GM12878 (cell line): ENCODE measurements around the gene SPDYE3. TPM values are rescaled to one million over a fixed set of nuclear protein-coding genes. Genes with fewer than 3 reads are reported as not detected.
A peak's percentile ranks its signal among the peaks of the same experiment; 100 is the strongest.

Experiments
- ATAC-seq: fragments of 200-7000 bp; cut with Tn5 transposase; 3 replicates; pipeline ENCODE4 v1.9.1; 2020; ENCODE audit warnings: mild to moderate bottlenecking, moderate library complexity
- BruUV-seq: library from RNA; stranded (reverse); fragments of 400-500 nt; replicated peaks from 2 replicates; lab custom pipeline; 2021; lab: Mats Ljungman, UMichigan
- CTCF ChIA-PET: fragments of 300-600 bp; sonication (Branson Sonifier 250); formaldehyde crosslinking; extraction: SDS; loops from one replicate; lab custom pipeline; 2021; ENCODE audit warnings: inconsistent platforms; lab: Yijun Ruan, JAX
- POLR2A ChIA-PET: fragments of 350-600 bp; formaldehyde crosslinking; extraction: SDS; loops from one replicate; lab custom pipeline; 2021; ENCODE audit warnings: inconsistent platforms; lab: Charles Lee
- RAD21 ChIA-PET: fragments of 300-600 bp; sonication (Branson Sonifier 250); formaldehyde crosslinking; loops from one replicate; lab custom pipeline; 2023; ENCODE audit warnings: antibody characterized with exemption; ENCODE audit not compliant: unreplicated experiment; lab: Charles Lee
- SMC1A ChIA-PET: fragments of 300-600 bp; sonication (Branson Sonifier 250); formaldehyde crosslinking; loops from one replicate; lab custom pipeline; 2023; ENCODE audit not compliant: unreplicated experiment, uncharacterized antibody; lab: Charles Lee
- DNase-seq: peaks from one replicate; pipeline ENCODE4 v3.0.0-alpha.2; 2011; ENCODE audit warnings: low read depth, low spot score
- FAIRE-seq: peaks from 3 replicates; lab custom pipeline; 2011; peaks lifted over from hg19 to GRCh38; lab: Jason Lieb, UNC
- H2AFZ ChIP-seq: 2 replicates; pipeline ENCODE4 v1.6.0; 2011; ENCODE audit warnings: low read depth, low read length, control low read depth; ENCODE audit not compliant: control insufficient read depth
- H3K27ac ChIP-seq: 2 replicates; pipeline ENCODE4 v1.5.1; 2011; ENCODE audit warnings: control low read depth; ENCODE audit not compliant: control insufficient read depth, insufficient read depth
- H3K27me3 ChIP-seq, 2 experiments: replicated peaks in 1 of 2; 2 replicates each; pipeline versions ENCODE4 v1.6.0 to v1.6.1; 2011; ENCODE audit warnings: low read length in 1 of 2; ENCODE audit not compliant: control insufficient read depth in 2 of 2, insufficient read depth in 2 of 2
- H3K36me3 ChIP-seq, 2 experiments: 2 replicates each; pipeline ENCODE4 v1.5.1; 2011; ENCODE audit warnings: low read length in 1 of 2; ENCODE audit not compliant: control insufficient read depth in 2 of 2, insufficient read depth in 2 of 2
- H3K4me1 ChIP-seq: 2 replicates; pipeline ENCODE4 v1.6.1; 2011; ENCODE audit warnings: mild to moderate bottlenecking, low read length, moderate library complexity, mixed read lengths; ENCODE audit not compliant: control insufficient read depth, insufficient read depth
- H3K4me2 ChIP-seq: 2 replicates; pipeline ENCODE4 v1.6.0; 2011; ENCODE audit warnings: control low read depth; ENCODE audit not compliant: control insufficient read depth, insufficient read depth
- H3K4me3 ChIP-seq: fragments of 200-600 bp; sonication (generic); 2 replicates; pipeline ENCODE4 v1.5.1; 2016
- H3K79me2 ChIP-seq: 2 replicates; pipeline ENCODE4 v1.6.0; 2011; ENCODE audit warnings: low read length; ENCODE audit not compliant: control insufficient read depth, insufficient read depth
- H3K9ac ChIP-seq: 2 replicates; pipeline ENCODE4 v1.8.0; 2011; ENCODE audit warnings: low read length, control low read depth, mixed read lengths; ENCODE audit not compliant: control insufficient read depth, insufficient read depth
- H3K9me3 ChIP-seq: replicated peaks from 3 replicates; pipeline ENCODE4 v1.5.1; 2011; ENCODE audit warnings: mild to moderate bottlenecking, low read length; ENCODE audit not compliant: control insufficient read depth, insufficient read depth
- H4K20me1 ChIP-seq: 2 replicates; pipeline ENCODE4 v1.6.0; 2011; ENCODE audit not compliant: control insufficient read depth, insufficient read depth
- ASH2L ChIP-seq: fragments of 300-600, 200-600 bp; sonication (generic); IDR thresholded peaks from 2 replicates; pipeline ENCODE4 v1.6.1; 2017; ENCODE audit warnings: low read depth, mild to moderate bottlenecking, borderline replicate concordance
- BACH1 ChIP-seq: fragments of 450-650 bp; IDR thresholded peaks from 2 replicates; pipeline ENCODE4 v1.6.1; 2017; ENCODE audit warnings: mild to moderate bottlenecking, borderline replicate concordance
- BHLHE40 ChIP-seq, 2 experiments: fragments of 450-650 bp in 1 of 2; IDR thresholded peaks; 2 replicates each; pipeline ENCODE4 v1.6.1; 2011 to 2017; ENCODE audit warnings: low read depth in 2 of 2, borderline replicate concordance in 1 of 2, improper control_type of control experiment in 1 of 2, low read length in 1 of 2, mild to moderate bottlenecking in 1 of 2
- E2F8 ChIP-seq: fragments of 450-650 bp; IDR thresholded peaks from 2 replicates; pipeline ENCODE4 v1.6.1; 2018; ENCODE audit warnings: mild to moderate bottlenecking, low read depth, moderate library complexity; ENCODE audit not compliant: partially characterized antibody
- ETV6 ChIP-seq, 2 experiments: fragments of 450-650 bp in 1 of 2; IDR thresholded peaks in 1 of 2; conservative IDR thresholded peaks in 1 of 2; 2 replicates each; pipeline ENCODE4 v1.6.1; 2014; ENCODE audit warnings: antibody characterized with exemption in 1 of 2, borderline replicate concordance in 1 of 2, low read depth in 1 of 2, mild to moderate bottlenecking in 1 of 2, moderate library complexity in 1 of 2
- HCFC1 ChIP-seq: fragments of 150-350 bp; IDR thresholded peaks from 2 replicates; pipeline ENCODE4 v1.6.1; 2014; ENCODE audit warnings: low read length
- HSF1 ChIP-seq: fragments of 150-350 bp; IDR thresholded peaks from 2 replicates; pipeline ENCODE4 v1.6.1; 2014; ENCODE audit warnings: mild to moderate bottlenecking, low read depth, low read length
- JUNB ChIP-seq: IDR thresholded peaks from 2 replicates; pipeline ENCODE4 v1.6.1; 2016; ENCODE audit warnings: antibody characterized with exemption, mild to moderate bottlenecking
- MEF2B ChIP-seq: fragments of 450-650 bp; IDR thresholded peaks from 2 replicates; pipeline ENCODE4 v1.6.1; 2018; ENCODE audit warnings: mild to moderate bottlenecking, moderate library complexity; ENCODE audit not compliant: partially characterized antibody, poor library complexity, severe bottlenecking
- MLLT1 ChIP-seq: fragments of 450-650 bp; IDR thresholded peaks from 2 replicates; pipeline ENCODE4 v1.6.1; 2016; ENCODE audit warnings: mild to moderate bottlenecking
- NR2C1 ChIP-seq: fragments of 450-650 bp; IDR thresholded peaks from 2 replicates; pipeline ENCODE4 v1.6.1; 2017; ENCODE audit warnings: antibody characterized with exemption, mild to moderate bottlenecking, moderate library complexity
- RELB ChIP-seq: fragments of 450-650 bp; IDR thresholded peaks from 2 replicates; pipeline ENCODE4 v1.6.1; 2017; ENCODE audit warnings: low read depth, mild to moderate bottlenecking, moderate library complexity
- SMAD1 ChIP-seq: fragments of 450-650 bp; IDR thresholded peaks from 2 replicates; pipeline ENCODE4 v1.6.1; 2018; ENCODE audit warnings: mild to moderate bottlenecking, low read depth; ENCODE audit not compliant: partially characterized antibody
- SMARCA5 ChIP-seq: fragments of 450-650 bp; IDR thresholded peaks from 2 replicates; pipeline ENCODE4 v1.6.1; 2017; ENCODE audit warnings: mild to moderate bottlenecking
- ZNF207 ChIP-seq: fragments of 450-650 bp; IDR thresholded peaks from 2 replicates; pipeline ENCODE4 v1.6.1; 2014; ENCODE audit warnings: antibody characterized with exemption, mild to moderate bottlenecking, borderline replicate concordance
- WGBS: methylation state at CpG from one replicate; pipeline ENCODE4 v1.1.6; 2016; ENCODE audit warnings: low lambda C conversion rate; ENCODE audit not compliant: insufficient replicate concordance, insufficient coverage; ENCODE audit errors: missing lambda C conversion rate; 5-methylcytosine and 5-hydroxymethylcytosine counted together
- in situ Hi-C: fragments of 300-500 bp; cut with MboI; formaldehyde crosslinking; loops from 9 replicates; pipeline ENCODE4 v1.14.3; 2018; ENCODE audit warnings: mixed read lengths
- intact Hi-C: fragments of 100-400 bp; cut with micrococcal nuclease; formaldehyde crosslinking; loops from one replicate; pipeline ENCODE4 v1.14.2; 2022; ENCODE audit not compliant: unreplicated experiment
- polyA plus RNA-seq, 11 experiments: library from polyadenylated mRNA; depleted of rRNA in 4 of 11; unstranded in 6 of 11; stranded (reverse) in 5 of 11; fragments of >200 nt; fragmentation: Nextera tagmentation in 4 of 11; fragmentation: Illumina TruSeq in 1 of 11; extraction: Ambion mirVana in 4 of 11; extraction: Trizol in 1 of 11; gene quantifications; 1 replicate in 1 of 11; 2 replicates in 10 of 11; pipeline versions ENCODE4 v1.2.1 to v1.2.3, GENCODE V29; 2011 to 2016; ENCODE audit warnings: inconsistent platforms in 2 of 11, missing spikeins in 2 of 11, low read depth in 1 of 11
- total RNA-seq, 4 experiments: library from RNA; depleted of rRNA in 3 of 4; stranded (reverse); fragments of >200 nt in 3 of 4; fragmentation: Illumina TruSeq in 1 of 4; extraction: Trizol in 1 of 4; gene quantifications; 2 replicates each; pipeline versions ENCODE4 v1.2.1 to v1.2.3, GENCODE V29; 2013 to 2021

Gene SPDYE3
- total and polyA plus RNA-seq, 10 of the 15 experiments (the other 5 are each of a cell fraction or from before 2014, with no cell fraction given): 0.03 to 9.4 (median 1.4) TPM; not detected in 4

GRCh38 chr7:100369105-100369504 lies 61.6 kb downstream of the SPDYE3 start:
- Histone ChIP-seq H2AFZ (peak overlapping the region; percentile 37; the same call in 1 of the 2 replicates), H3K9ac (peak overlapping the region; percentile 24; the same call in 1 of the 2 replicates), H3K9me3 (no peaks in the 10 kb centered on the region), H3K27me3 (no peaks in the 10 kb centered on the region), H3K4me1 (peaks cover 70% of the 10 kb centered on the region), H3K79me2 (peaks cover under 1% of the 10 kb centered on the region), H3K27ac (peak overlapping the region; percentile 93), H4K20me1 (no peaks in the 10 kb centered on the region), H3K4me2 (peak overlapping the region; percentile 31), H3K36me3 (peaks cover 0 to 5% of the 10 kb centered on the region in 2 experiments; a peak in 2 of 4 replicates), H3K4me3 (no peak overlapping the region)
- BruUV-seq: no TSS peak
- ChIA-PET SMC1A (interaction anchor here (0.8 to 2.5 kb wide), 15 partner anchors 11 to 239 kb away, joined by 3 to 17 read pairs (median 4); partner anchors contain the start of gene PILRB), CTCF (interaction anchor here (0.6 to 3.0 kb wide), 8 partner anchors 10 to 179 kb away, joined by 3 to 17 read pairs (median 7); no protein-coding TSS in a partner anchor), POLR2A (interaction anchor here (0.5 to 1.8 kb wide), 13 partner anchors 17 to 218 kb away, joined by 3 to 11 read pairs (median 4); partner anchors contain the start of genes MEPCE and ZCWPW1), RAD21 (interaction anchor here (0.7 to 4.1 kb wide), 6 partner anchors 10 to 180 kb away, joined by 3 to 25 read pairs (median 6); no protein-coding TSS in a partner anchor)
- WGBS: 0% methylated on average over 6 of the region's 6 CpGs
- in situ Hi-C loops: no loop called here
- DNase-seq (peak; percentile 90), FAIRE-seq (peak; percentile 88), ATAC-seq (peak; percentile 74)
- intact Hi-C loops: loop anchor here (10.0 kb wide), 1 partner anchor 176 kb away; no protein-coding TSS in a partner anchor
- TF ChIP-seq BACH1: peak; percentile 73; the same call in 1 of the 2 replicates
- TF ChIP-seq E2F8: no peak
- no peak; the same call in 1 of the 2 replicates for TF ChIP-seq SMARCA5
- no peak for TF ChIP-seq NR2C1
- TF ChIP-seq SMAD1: no peak
- peak; percentile 72 for TF ChIP-seq MEF2B
- no peak for TF ChIP-seq ZNF207
- no peak; the same call in 1 of the 2 replicates for TF ChIP-seq JUNB
- TF ChIP-seq ASH2L: no peak
- no peak; a peak in 1 of 4 replicates for TF ChIP-seq ETV6 (conservative IDR thresholded peaks at IDR 0.05 in 1 of 2, IDR thresholded peaks at IDR 0.05 in 1 of 2; ENCODE audit: borderline replicate concordance in 1 of 2, low read depth in 1 of 2)
- TF ChIP-seq HSF1: no peak
- peak; percentile 58; the same call in 1 of the 2 replicates for TF ChIP-seq MLLT1
- TF ChIP-seq BHLHE40 (IDR thresholded peaks at IDR 0.05; ENCODE audit: borderline replicate concordance in 1 of 2, low read depth in 2 of 2, low read length in 1 of 2): peak in 1 of 2 experiments; percentile 75; a peak in 3 of 4 replicates
- TF ChIP-seq HCFC1: no peak
- peak; percentile 79 for TF ChIP-seq RELB
